GM12875 (cell line): Measurements from ENCODE around the gene UTS2R.
A peak's percentile ranks its signal among the peaks of the same experiment; 100 is the strongest.

Experiments
- H3K4me3 ChIP-seq: one replicate; pipeline ENCODE4 v1.5.1; 2011; ENCODE audit warnings: low read depth, low read length, control low read depth
- CTCF ChIP-seq: IDR thresholded peaks from 2 replicates; pipeline ENCODE4 v1.5.1; 2011; ENCODE audit warnings: low read depth, mild to moderate bottlenecking, control low read depth, inconsistent platforms, low read length, moderate library complexity, borderline replicate concordance; ENCODE audit not compliant: insufficient read depth

Gene UTS2R

DNA sequence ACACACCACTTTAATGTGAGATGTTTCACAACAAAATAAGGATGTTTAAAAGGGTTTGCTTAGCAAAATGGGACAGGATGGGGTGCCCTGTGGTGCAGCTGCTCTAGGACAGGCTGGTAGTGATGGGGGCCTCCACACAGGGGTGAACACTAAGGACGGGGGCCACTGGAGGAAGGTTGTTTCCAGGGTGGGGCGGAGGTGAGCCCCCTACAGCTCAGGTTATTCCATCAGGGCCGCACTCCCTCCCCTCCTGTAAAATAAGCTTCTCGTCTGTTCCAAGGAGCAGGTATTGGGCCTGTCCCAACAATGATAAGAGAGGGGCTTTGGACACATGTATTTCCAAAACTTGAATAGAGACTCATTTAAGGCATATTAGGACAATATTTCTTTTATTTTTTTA, 44.7 kb downstream of the UTS2R start:
- H3K4me3 ChIP-seq, result no peak overlapping the region
- no peak for TF ChIP-seq CTCF

GRCh38 chr17:82416771-82417170, 45.2 kb downstream of the UTS2R start:
- no peak overlapping the region for H3K4me3 ChIP-seq
- TF ChIP-seq CTCF, result peak; percentile 15; the same call in 1 of the 2 replicates

DNA sequence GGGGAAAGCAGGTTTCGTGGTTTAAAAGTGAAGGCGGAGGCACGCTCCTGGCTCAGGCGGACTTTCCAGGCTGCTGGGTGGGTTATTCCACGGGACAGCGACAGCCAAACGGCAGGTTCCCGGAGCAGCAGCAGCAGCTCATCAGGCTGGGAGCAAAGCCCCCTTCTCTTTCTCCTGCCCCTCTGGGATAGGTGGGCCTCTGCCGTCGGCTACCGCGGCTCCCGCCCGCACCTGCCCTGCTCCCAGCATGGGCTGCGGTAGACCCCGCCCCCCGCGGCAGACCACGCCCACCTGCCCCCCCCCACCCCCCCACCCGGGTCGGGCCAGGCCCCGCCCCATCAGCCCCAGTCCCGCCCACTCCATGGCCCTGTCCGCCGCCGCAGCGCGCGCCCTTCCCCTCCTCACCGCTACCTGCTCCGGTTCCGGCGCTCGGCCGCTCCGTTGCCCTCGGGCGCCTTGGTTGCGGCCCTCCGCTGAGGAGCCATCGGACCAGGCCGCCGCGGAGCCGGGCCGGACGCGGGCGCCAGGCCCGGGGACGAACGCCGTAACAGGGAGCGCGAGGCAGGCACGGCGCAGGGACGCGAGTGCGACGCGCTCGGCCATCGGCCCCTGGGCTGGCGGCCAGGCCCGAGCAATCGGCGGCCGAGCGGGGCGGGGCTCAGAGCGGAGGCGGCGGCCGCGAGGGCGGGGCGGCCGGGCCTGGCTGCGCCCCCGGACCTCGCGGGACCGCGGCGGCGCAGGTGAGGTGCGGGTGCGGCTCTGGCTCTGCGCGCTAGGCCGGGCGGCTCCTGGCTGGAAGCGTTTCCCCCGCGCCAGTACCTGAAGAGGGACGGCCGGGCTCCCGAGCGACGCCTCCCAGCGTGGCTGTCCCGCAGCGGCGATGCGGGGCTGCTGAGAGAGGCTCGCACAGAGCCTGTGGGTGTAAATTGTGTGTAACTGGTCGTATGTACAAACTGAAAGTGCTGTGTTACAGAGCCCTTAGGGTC, 46.7 kb downstream of the UTS2R start, which contains the start of the genes HEXD and OGFOD3:
Gene HEXD (plus strand): TSS at position 347 of the 986 bp plus-strand sequence. CDS start 1,453 bp downstream, outside the sequence.
Gene OGFOD3 (minus strand): TSS at position 586 of the 986 bp plus-strand sequence. CDS start 101 bp downstream, at position 485.
- H3K4me3 ChIP-seq, result peak within 1 kb of the TSS; percentile 84
- no peak for TF ChIP-seq CTCF

DNA sequence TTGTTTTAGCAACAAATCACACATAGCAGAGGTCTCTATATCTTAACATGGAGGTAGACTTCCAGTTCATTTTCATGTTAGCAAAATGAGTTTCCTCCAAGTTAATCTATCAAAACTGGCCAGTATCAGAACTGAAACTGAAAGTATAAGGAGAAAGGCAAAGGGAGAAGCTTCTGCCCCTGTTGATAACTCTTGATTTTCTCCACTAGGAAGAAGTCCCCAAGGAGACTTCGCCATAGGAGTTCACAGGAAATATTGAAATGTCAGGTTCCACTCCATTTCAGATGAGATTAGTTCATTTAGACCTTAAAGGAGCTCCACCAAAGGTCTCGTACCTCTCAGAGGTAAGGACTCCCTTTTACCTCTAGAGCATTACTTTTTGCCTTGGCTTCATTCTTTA, 48.0 kb downstream of the UTS2R start:
- peak overlapping the region; percentile 84 for H3K4me3 ChIP-seq
- TF ChIP-seq CTCF, result no peak

DNA sequence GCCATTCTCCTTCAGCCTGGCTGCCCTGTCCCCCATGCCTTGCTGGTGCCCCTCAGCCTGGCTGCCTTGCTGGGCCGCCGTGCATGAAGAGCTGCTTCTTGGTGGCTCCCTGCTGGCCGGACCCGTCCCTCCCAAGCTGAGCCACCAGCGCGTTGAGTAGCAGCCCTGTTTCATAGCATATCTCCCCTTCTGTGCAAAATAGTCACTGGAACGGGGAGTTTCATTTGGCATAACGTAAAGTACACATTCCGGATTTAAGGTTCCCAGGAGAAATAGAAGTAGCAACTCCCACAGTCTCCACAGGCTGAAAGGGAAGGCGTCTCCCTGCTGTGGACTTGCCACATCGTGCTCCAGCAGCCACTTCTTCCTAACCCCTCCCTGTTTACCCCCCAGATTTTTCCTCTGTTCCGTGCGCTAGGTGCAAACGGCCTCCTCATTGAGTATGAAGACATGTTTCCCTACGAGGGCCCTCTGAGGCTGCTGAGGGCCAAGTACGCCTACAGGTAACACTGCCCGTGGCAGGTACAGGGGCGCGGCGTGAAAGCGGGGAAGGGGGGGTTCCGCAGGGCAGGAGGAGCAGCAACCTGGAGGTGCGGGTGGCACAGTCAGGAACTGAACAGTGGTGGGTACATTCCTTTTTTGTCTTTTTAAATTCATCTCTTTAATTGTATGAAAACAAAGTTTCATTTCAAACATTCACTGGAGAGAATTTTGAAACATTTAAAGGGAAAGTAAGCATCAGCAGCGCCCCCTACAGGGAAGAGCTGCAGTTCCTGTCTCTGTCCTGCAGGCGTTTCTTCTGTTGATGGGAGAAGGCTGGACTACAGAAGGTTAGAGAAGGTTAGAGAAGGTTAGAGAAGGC, 52.7 kb downstream of the UTS2R start:
- peak; percentile 62 for TF ChIP-seq CTCF
- H3K4me3 ChIP-seq, result no peak overlapping the region

- H3K4me3 ChIP-seq, result no peak overlapping the region
- no peak for TF ChIP-seq CTCF
Observed at GRCh38 chr17:82424863-82425159, 53.2 kb downstream of the UTS2R start.
